Fibroblast of skin of left biceps (primary cell): ENCODE results near the gene PLCB4.

Source experiments
- DNase-seq, 2 experiments: peaks; one replicate each; pipeline ENCODE4 v3.0.0-alpha.2; 2013; ENCODE audit warnings: low read depth in 2 of 2

Gene PLCB4

DNA sequence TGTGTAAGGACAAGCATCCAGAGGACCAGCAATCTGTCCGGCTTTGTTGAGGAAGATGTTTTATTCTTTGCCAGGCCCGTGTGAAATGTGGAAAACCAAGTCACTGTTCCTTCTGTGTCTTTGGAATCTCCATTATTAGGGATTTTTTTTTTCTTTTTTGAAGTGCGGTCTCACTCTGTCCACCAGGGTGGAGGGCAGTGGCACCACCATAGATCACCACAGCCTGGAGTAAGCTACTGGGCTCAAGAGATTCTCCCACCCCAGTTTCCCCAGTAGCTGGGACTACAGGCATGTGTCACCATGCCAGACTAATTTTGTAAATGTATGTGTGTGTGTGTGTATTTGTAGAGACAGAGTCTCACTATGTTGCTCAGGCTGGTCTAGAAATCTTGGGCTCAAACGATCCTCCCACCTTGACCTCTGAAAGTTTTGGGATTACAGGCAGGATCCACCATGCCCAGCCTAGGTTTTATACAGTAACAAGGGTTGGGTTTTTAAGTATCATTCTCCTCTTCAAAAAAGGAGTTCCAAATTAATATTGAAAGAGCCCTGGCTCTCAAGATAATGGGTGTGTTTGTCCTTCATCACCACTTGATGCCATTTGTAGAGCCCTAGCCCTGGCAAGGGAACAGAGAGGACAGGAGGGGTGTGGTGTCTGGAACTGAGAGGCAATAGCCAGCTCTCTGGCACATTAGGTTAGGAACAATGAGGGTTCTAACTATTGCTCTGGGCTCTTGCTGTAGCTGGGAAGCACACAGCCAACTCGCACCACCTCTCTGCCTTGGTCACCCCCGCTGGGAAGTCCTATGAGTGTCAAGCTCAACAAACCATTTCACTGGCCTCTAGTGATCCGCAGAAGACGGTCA lies 448.6 kb downstream of the PLCB4 start:
- DNase-seq = no peak

DNA sequence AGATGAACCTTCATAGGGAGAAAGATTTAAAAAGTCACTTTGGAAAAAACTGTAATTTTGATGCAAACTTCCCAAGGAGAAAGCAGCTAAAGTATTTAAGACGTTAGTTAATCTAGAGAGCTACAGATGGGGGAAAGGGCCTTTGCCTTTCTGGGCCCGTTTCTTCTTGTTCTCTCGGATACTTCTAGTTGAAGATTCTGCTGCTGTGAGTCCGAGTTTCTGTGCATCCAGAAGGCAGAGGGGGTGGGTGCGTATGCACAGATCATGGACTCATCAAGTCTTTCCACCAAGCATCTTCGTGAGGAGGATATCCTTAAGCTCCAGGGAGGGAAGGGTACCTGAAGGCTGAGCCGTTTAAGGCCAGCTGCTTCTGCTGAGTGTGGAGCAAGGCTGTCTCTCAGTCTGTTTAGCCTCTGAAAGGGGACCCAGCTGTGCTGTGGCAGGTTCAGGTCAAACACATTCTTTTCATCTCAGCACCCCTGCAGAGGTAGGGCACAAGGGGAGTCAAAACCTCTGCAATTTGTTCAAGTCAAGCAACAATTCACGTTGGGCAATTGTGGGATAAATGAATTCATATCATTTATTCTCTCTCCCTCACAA lies 449.8 kb downstream of the PLCB4 start:
- DNase-seq = no peak

DNA sequence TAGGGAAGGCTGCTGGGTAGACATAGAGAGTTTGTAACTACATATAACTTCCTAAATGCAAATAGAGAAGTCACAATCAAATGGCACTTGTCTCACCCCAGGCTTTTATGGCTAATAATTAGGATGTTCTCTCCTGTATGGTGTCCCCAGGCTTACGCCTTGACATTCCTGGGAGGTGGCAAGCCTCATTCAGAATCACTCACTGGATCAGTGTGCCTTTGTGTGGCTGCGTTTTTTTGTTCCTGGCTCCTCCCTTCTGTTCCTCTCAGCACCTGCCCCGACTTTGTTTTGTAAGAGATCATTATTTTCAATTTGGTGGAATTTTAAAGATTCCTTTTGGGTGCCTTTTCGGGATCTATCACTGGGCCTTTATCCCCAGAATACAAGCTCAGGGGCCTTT lies 451.2 kb downstream of the PLCB4 start:
- no peak for DNase-seq

DNA sequence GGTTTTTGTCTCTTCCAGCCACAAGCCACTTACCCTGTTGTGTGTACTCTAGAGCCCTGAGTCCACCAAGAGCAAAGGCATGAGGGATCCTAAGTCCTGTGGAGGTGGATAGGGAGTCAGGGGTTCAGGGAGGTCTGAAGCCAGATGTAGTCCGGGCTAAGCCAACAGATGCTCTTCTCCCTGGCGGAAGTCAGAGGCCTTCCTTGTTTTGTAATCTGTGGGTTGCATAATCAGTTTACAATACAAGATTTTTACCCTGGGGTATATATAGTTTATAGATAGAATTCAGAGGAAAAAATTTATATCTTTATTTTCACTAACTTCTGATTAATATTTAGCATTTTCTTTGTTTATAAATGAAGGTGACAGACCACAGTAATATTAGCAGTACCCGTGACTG lies 454.7 kb downstream of the PLCB4 start:
- no peak for DNase-seq
